Measurements from ENCODE around the gene LRRC4C.
"Not testable (repeated sequence)": the region's sequence is repeated elsewhere in the genome, so short reads cannot be mapped to it uniquely, and the experiment has no call there.

LRRC4C gene

GRCh38 chr11:41039592-41039991 lies 419.9 kb downstream of the LRRC4C start:
- no peak overlapping the region for H3K4me3 ChIP-seq (ENCODE audit: low read length)
- TF ChIP-seq, protein P1, sequence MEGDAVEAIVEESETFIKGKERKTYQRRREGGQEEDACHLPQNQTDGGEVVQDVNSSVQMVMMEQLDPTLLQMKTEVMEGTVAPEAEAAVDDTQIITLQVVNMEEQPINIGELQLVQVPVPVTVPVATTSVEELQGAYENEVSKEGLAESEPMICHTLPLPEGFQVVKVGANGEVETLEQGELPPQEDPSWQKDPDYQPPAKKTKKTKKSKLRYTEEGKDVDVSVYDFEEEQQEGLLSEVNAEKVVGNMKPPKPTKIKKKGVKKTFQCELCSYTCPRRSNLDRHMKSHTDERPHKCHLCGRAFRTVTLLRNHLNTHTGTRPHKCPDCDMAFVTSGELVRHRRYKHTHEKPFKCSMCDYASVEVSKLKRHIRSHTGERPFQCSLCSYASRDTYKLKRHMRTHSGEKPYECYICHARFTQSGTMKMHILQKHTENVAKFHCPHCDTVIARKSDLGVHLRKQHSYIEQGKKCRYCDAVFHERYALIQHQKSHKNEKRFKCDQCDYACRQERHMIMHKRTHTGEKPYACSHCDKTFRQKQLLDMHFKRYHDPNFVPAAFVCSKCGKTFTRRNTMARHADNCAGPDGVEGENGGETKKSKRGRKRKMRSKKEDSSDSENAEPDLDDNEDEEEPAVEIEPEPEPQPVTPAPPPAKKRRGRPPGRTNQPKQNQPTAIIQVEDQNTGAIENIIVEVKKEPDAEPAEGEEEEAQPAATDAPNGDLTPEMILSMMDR (conservative IDR thresholded peaks at IDR 0.05; ENCODE audit: low read length), result no peak
- DNase-seq (ENCODE audit: low read depth), result no peak

GRCh38 chr11:41031551-41032060 lies 427.8 kb downstream of the LRRC4C start:
- DNase-seq (ENCODE audit: low read depth), result no peak
- H3K4me3 ChIP-seq (ENCODE audit: low read length), result no peak overlapping the region
- TF ChIP-seq, protein P1 (conservative IDR thresholded peaks at IDR 0.05; ENCODE audit: low read length), result no peak

DNA sequence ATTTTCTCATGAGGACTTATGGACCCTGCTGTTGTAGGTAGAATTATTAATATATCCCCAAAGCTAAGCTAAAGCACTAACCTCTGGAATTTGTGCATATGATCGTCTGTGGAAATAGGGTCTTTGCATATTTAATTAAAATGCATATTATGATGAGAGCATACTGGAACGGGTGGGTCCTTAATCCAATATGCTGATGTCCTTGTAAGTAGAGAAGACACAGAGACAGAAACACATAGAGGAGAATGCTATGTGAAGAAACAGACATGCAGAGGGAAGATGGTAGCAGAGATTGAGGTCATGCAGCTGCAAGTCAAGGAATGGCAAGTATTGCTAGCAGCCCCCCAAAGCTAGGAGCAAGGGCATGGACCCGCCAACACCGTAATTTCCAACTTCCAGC lies 439.2 kb downstream of the LRRC4C start:
- TF ChIP-seq, protein P1 (conservative IDR thresholded peaks at IDR 0.05; ENCODE audit: low read length), result no peak
- DNase-seq (ENCODE audit: low read depth), result no peak
- no peak overlapping the region for H3K4me3 ChIP-seq (ENCODE audit: low read length)

DNA sequence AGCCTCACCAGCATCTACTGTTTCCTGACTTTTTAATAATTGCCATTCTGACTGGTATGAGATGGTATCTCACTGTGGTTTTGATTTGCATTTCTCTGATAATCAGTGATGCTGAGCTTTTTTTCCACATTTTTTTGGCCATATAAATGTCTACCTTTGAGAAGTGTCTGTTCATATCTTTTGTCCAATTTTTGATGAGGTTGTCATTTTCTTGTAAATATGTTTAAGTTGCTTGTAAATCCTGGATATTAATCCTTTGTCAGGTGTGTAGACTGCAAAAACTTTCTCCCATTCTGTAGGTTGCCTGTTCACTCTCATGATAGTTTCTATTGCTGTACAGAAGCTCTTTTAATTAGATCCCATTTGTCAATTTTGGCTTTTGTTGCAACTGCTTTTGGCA lies 439.8 kb downstream of the LRRC4C start:
- DNase-seq (ENCODE audit: low read depth); H3K4me3 ChIP-seq (ENCODE audit: low read length): not testable (repeated sequence)

DNA sequence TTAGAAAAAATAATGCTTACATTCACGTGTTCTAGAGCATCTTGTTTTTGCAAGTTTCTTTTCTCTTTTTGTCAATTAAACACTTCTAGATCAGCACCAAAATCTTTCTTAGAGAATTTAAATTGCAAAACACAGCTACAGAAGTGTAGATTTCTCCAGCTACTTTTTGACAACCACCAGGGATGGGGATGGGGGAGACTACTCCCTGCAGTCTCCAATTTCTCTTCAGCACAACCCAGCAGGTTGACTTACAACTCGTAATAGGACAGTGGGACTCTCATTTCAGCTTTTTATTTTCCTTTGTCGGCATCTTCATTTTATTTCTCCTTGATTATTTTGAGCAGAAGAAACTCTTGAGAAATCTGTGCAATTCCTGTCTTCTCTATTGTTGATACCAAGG lies 441.2 kb downstream of the LRRC4C start:
- TF ChIP-seq, protein P1 (conservative IDR thresholded peaks at IDR 0.05; ENCODE audit: low read length), result no peak
- DNase-seq (ENCODE audit: low read depth), result no peak
- H3K4me3 ChIP-seq (ENCODE audit: low read length), result no peak overlapping the region

- DNase-seq (ENCODE audit: low read depth), result no peak
- no peak overlapping the region for H3K4me3 ChIP-seq (ENCODE audit: low read length)
- TF ChIP-seq, protein P1 (conservative IDR thresholded peaks at IDR 0.05; ENCODE audit: low read length), result no peak
These were observed 448.9 kb downstream of the LRRC4C start for GRCh38 chr11:41010361-41011050.

DNA sequence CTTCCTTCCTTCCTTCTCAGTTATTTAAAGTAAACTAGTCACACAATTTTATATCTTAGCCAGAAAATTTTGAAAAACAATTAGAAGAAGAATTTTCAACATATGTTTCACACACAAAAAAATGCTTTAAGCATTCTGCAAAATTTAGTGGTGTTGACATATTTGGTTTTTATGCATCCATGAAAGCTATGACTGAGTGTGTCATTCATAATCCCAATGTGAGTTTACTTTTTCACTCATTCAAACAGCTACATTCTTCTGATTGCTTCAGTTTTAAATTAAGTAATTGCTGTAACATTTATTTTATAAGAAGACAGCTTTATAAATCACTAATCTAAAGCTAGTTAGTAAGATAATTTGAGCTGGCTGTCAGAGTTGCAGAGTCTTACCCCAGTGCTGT lies 453.5 kb downstream of the LRRC4C start:
- TF ChIP-seq, protein P1 (conservative IDR thresholded peaks at IDR 0.05; ENCODE audit: low read length), result no peak
- H3K4me3 ChIP-seq (ENCODE audit: low read length), result no peak overlapping the region
- no peak for DNase-seq (ENCODE audit: low read depth)

Measured in AG10803 (cell line).